Lung (tissue), 12 donors: ENCODE results near the gene BRD4. TPM values are rescaled to one million over a fixed set of nuclear protein-coding genes. Genes with fewer than 3 reads are reported as not detected.

Source experiments
- ATAC-seq: fragments of 200-7000 bp; cut with Tn5 transposase; one replicate; pipeline ENCODE4 v1.9.1; 2020; ENCODE audit warnings: moderate number of reproducible peaks; ENCODE audit not compliant: insufficient read depth, low FRiP score
- DNase-seq, 3 donors: peaks; one replicate each; pipeline ENCODE4 v3.0.0-alpha.2; 2013 to 2017
- H3K27ac ChIP-seq, 2 donors: one replicate each; pipeline ENCODE4 v1.5.1; 2013; ENCODE audit warnings: mild to moderate bottlenecking in 2 of 2, moderate library complexity in 2 of 2, control low read depth in 1 of 2, inconsistent platforms in 1 of 2, low read depth in 1 of 2, low read length in 1 of 2
- H3K27me3 ChIP-seq, 3 donors: one replicate each; pipeline ENCODE4 v1.5.1; 2013; ENCODE audit warnings: low read length in 2 of 3; ENCODE audit not compliant: control insufficient read depth in 3 of 3, insufficient read depth in 3 of 3
- H3K36me3 ChIP-seq, 4 donors: one replicate each; pipeline ENCODE4 v1.5.1; 2013; ENCODE audit warnings: low read length in 4 of 4, mild to moderate bottlenecking in 1 of 4, moderate library complexity in 1 of 4; ENCODE audit not compliant: control insufficient read depth in 4 of 4, insufficient read depth in 4 of 4
- H3K4me1 ChIP-seq, 5 donors: one replicate each; pipeline ENCODE4 v1.5.1; 2013; ENCODE audit warnings: low read length in 5 of 5, mild to moderate bottlenecking in 2 of 5, moderate library complexity in 1 of 5; ENCODE audit not compliant: control insufficient read depth in 5 of 5, insufficient read depth in 5 of 5
- H3K4me3 ChIP-seq: one replicate; pipeline ENCODE4 v1.5.1; 2013; ENCODE audit warnings: mild to moderate bottlenecking, control low read depth, moderate library complexity
- H3K9ac ChIP-seq, 2 donors: one replicate each; pipeline ENCODE4 v1.5.1; 2013; ENCODE audit warnings: low read length in 2 of 2, control low read depth in 1 of 2; ENCODE audit not compliant: insufficient read depth in 1 of 2
- H3K9me3 ChIP-seq, 4 donors: one replicate each; pipeline ENCODE4 v1.5.1; 2013; ENCODE audit warnings: low read length in 3 of 4, mild to moderate bottlenecking in 1 of 4, moderate library complexity in 1 of 4; ENCODE audit not compliant: control insufficient read depth in 4 of 4, insufficient read depth in 3 of 4
- WGBS, 2 donors: extraction: QIAGEN DNeasy Blood & Tissue Kit; methylation state at CpG; one replicate each; pipeline ENCODE4 v1.1.7; 2013; 5-methylcytosine and 5-hydroxymethylcytosine counted together
- polyA plus RNA-seq, 2 donors: library from polyadenylated mRNA; stranded (reverse); fragments of 200-250 nt; gene quantifications; one replicate each; pipeline ENCODE4 v1.2.1, GENCODE V29; 2013
- total RNA-seq, 2 donors: library from RNA; depleted of rRNA in 1 of 2; stranded (reverse); fragments of >200 nt in 1 of 2; gene quantifications; one replicate each; pipeline ENCODE4 v1.2.1, GENCODE V29; 2014 to 2021
- TF ChIP-seq, protein P1 (sequence below): IDR thresholded peaks from 2 replicates; pipeline ENCODE4 v1.5.1; 2012; ENCODE audit warnings: mild to moderate bottlenecking; ENCODE audit errors: control extremely low read depth, extremely low read depth
- donor health status: control.
- donor health status: control.
- donor health status: Bipolar disorder and iron deficiency.
- donor health status: healthy.
- donor health status: DM: yes; HTN: yes; CAD: no.

Gene BRD4
- total and polyA plus RNA-seq, 4 donors = 23.2 to 89.0 (median 37.7) TPM

DNA sequence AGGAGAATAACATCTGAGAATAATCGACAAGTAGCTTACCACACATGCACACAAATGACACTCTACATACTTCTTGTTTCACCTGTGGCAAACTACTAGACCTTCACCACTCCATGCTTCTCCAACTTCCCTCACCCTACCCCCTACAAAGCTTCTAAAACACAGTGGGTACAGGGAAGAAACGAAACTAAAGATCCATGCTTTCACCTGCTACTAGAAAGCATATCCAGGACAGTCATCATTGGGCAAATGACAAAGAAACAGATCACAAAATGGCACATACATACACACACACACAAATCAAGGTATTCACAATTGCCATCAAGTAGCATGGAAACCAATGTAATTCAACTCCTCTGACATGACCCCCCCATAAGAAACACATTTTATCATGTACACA, 10.6 kb downstream of the BRD4 start:
- no peaks in the 10 kb centered on the region for H3K9me3 ChIP-seq
- H3K4me3 ChIP-seq = no peak overlapping the region
- H3K4me1 ChIP-seq = peaks cover 44 to 68% (median 53%) of the 10 kb centered on the region in 5 donors
- peak overlapping the region in 1 of 2 donors; percentile 52 for H3K27ac ChIP-seq
- TF ChIP-seq, protein P1, sequence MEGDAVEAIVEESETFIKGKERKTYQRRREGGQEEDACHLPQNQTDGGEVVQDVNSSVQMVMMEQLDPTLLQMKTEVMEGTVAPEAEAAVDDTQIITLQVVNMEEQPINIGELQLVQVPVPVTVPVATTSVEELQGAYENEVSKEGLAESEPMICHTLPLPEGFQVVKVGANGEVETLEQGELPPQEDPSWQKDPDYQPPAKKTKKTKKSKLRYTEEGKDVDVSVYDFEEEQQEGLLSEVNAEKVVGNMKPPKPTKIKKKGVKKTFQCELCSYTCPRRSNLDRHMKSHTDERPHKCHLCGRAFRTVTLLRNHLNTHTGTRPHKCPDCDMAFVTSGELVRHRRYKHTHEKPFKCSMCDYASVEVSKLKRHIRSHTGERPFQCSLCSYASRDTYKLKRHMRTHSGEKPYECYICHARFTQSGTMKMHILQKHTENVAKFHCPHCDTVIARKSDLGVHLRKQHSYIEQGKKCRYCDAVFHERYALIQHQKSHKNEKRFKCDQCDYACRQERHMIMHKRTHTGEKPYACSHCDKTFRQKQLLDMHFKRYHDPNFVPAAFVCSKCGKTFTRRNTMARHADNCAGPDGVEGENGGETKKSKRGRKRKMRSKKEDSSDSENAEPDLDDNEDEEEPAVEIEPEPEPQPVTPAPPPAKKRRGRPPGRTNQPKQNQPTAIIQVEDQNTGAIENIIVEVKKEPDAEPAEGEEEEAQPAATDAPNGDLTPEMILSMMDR = no peak
- DNase-seq = no peak
- H3K27me3 ChIP-seq = no peaks in the 10 kb centered on the region
- H3K36me3 ChIP-seq = peaks cover 0 to under 1% (median 0%) of the 10 kb centered on the region in 4 donors
- H3K9ac ChIP-seq = no peak overlapping the region
- WGBS, 2 donors = 28 to 53% methylated on average over 2 of the region's 2 CpGs
- ATAC-seq = no peak

DNA sequence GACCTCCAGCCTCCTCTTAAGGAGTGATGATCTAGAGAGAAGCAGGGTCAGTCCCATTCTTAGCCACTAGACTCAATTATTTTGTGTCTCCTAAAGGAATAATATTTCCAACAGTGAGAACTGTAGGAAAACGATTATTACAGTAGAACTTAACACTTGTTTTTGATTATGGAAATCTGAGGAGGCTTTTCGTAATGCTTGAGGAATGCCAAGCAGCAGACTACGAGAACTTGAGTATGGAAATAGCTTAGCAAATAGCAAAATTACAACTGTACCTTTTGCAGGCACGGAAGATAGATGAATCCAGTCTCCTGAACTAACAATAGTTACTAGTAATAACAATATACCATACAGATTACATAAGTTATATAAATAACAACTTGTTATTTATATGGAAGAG, 12.2 kb downstream of the BRD4 start:
- Histone ChIP-seq H3K4me3 (no peak overlapping the region), H3K4me1 (peaks cover 45 to 72% (median 55%) of the 10 kb centered on the region in 5 donors), H3K9ac (no peak overlapping the region), H3K27me3 (no peaks in the 10 kb centered on the region), H3K27ac (no peak overlapping the region), H3K9me3 (no peaks in the 10 kb centered on the region), H3K36me3 (peaks cover 0 to 2% (median 0%) of the 10 kb centered on the region in 4 donors)
- TF ChIP-seq, protein P1 = no peak
- DNase-seq (no peak), ATAC-seq (no peak)
- WGBS, 2 donors = 44 to 69% methylated on average over 4 of the region's 4 CpGs

DNA sequence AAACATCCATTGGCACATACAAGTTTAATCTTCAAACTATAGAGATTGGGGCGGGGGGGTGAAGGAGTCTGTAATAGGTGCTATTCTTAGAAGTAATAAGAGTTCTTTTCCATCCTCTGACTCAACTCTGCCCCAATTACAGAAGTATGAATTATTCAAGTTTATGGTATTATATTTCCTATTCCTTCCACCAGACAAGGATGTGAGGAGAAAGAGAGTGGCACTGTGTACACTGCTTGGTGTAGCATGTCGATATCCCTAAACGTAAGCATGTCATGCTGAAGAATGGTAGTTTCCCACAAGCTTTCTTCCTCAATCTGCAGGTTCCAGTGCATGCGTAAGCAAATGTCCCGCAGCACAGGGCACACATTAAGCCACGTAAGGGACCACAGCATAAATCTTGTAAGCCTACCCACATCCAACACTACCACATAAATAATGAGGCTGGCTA, 14.1 kb downstream of the BRD4 start:
- DNase-seq (no peak), ATAC-seq (no peak)
- whole genome bisulfite sequencing, 2 donors = 25 to 28% methylated on average over 6 of the region's 6 CpGs
- Histone ChIP-seq H3K27ac (peak overlapping the region; percentile 49 to 77), H3K4me3 (no peak overlapping the region), H3K9me3 (no peaks in the 10 kb centered on the region), H3K4me1 (peaks cover 43 to 74% (median 47%) of the 10 kb centered on the region in 5 donors), H3K27me3 (no peaks in the 10 kb centered on the region), H3K36me3 (peaks cover 0 to 2% (median 0%) of the 10 kb centered on the region in 4 donors), H3K9ac (peak overlapping the region in 1 of 2 donors; percentile 48)
- TF ChIP-seq, protein P1 = no peak
